Ascending aorta (tissue), 2 donors: Measurements from ENCODE around the gene HIP1. TPM values are rescaled to one million over a fixed set of nuclear protein-coding genes. Genes with fewer than 3 reads are reported as not detected.
"Not testable (repeated sequence)": the region's sequence is repeated elsewhere in the genome, so short reads cannot be mapped to it uniquely, and the experiment has no call there.

Experiments
- DNase-seq, 2 donors: peaks; one replicate each; pipeline ENCODE4 v3.0.0-alpha.2; 2019; ENCODE audit warnings: low spot score in 2 of 2
- H3K27ac ChIP-seq, 2 donors: fragments of 200-600 bp; sonication (generic); one replicate each; pipeline ENCODE4 v1.5.1; 2016 to 2017; ENCODE audit warnings: mild to moderate bottlenecking in 1 of 2
- H3K27me3 ChIP-seq: fragments of 200-600 bp; sonication (generic); one replicate; pipeline ENCODE4 v1.5.1; 2017
- H3K36me3 ChIP-seq, 2 donors: fragments of 200-600 bp; sonication (generic); one replicate each; pipeline ENCODE4 v1.5.1; 2016
- H3K4me1 ChIP-seq, 2 donors: fragments of 200-600 bp; sonication (generic); one replicate each; pipeline ENCODE4 v1.5.1; 2016 to 2017; ENCODE audit warnings: mild to moderate bottlenecking in 1 of 2
- H3K4me3 ChIP-seq, 2 donors: fragments of 200-600 bp; sonication (generic); one replicate each; pipeline ENCODE4 v1.5.1; 2016 to 2017; ENCODE audit warnings: mild to moderate bottlenecking in 1 of 2
- H3K9me3 ChIP-seq, 2 donors: fragments of 200-600 bp; sonication (generic); one replicate each; pipeline ENCODE4 v1.5.1; 2016
- CTCF ChIP-seq, 3 experiments: fragments of 200-600 bp in 2 of 3; fragments of 450-650 bp in 1 of 3; sonication (generic) in 2 of 3; IDR thresholded peaks; one replicate each; pipeline ENCODE4 v1.5.1; 2016 to 2019; ENCODE audit warnings: antibody characterized with exemption in 3 of 3, mild to moderate bottlenecking in 1 of 3, moderate library complexity in 1 of 3
- intact Hi-C: fragments of 100-400 bp; cut with DNase I; formaldehyde crosslinking; loops from one replicate; pipeline ENCODE4 v1.15.1; 2023
- total RNA-seq: library from RNA; depleted of rRNA; stranded (reverse); fragments of >200 nt; gene quantifications from one replicate; pipeline ENCODE4 v1.1.0, GENCODE V29; 2016

HIP1 gene
- total RNA-seq, 1 donor from 2014 or later = 47.5 TPM

GRCh38 chr7:75725306-75725705, 13.4 kb downstream of the HIP1 start:
- intact Hi-C loops = no loop called here
- Histone ChIP-seq H3K27ac (no peak overlapping the region), H3K36me3 (no peaks in the 10 kb centered on the region), H3K27me3 (no peaks in the 10 kb centered on the region), H3K9me3 (no peaks in the 10 kb centered on the region), H3K4me3 (no peak overlapping the region), H3K4me1 (peaks cover 5 to 11% of the 10 kb centered on the region in 2 donors)
- no peak for DNase-seq
- TF ChIP-seq CTCF (IDR thresholded peaks at IDR 0.05) = no peak

GRCh38 chr7:75723444-75723843, 15.3 kb downstream of the HIP1 start:
- TF ChIP-seq CTCF (IDR thresholded peaks at IDR 0.05) = no peak
- H3K27me3 ChIP-seq = no peaks in the 10 kb centered on the region
- peaks cover 5 to 12% of the 10 kb centered on the region in 2 donors for H3K4me1 ChIP-seq
- H3K36me3 ChIP-seq = no peaks in the 10 kb centered on the region
- intact Hi-C loops = no loop called here
- DNase-seq = no peak
- H3K27ac ChIP-seq = no peak overlapping the region
- H3K9me3 ChIP-seq = no peaks in the 10 kb centered on the region
- no peak overlapping the region for H3K4me3 ChIP-seq

- Histone ChIP-seq H3K27ac (peak overlapping the region in 1 of 2 donors; percentile 13), H3K36me3 (no peaks in the 10 kb centered on the region), H3K9me3 (no peaks in the 10 kb centered on the region), H3K27me3 (no peaks in the 10 kb centered on the region), H3K4me1 (peaks cover 0 to 2% of the 10 kb centered on the region in 2 donors), H3K4me3 (no peak overlapping the region)
- intact Hi-C loops = no loop called here
- TF ChIP-seq CTCF (IDR thresholded peaks at IDR 0.05) = no peak
- DNase-seq = no peak
Measured at GRCh38 chr7:75722373-75722772, 16.4 kb downstream of the HIP1 start.

- H3K4me3 ChIP-seq, H3K9me3 ChIP-seq, H3K36me3 ChIP-seq, H3K27me3 ChIP-seq, H3K4me1 ChIP-seq, intact Hi-C loops, DNase-seq, H3K27ac ChIP-seq: not testable (repeated sequence)
Measured at GRCh38 chr7:75721922-75722321, 16.8 kb downstream of the HIP1 start.

- intact Hi-C loops = no loop called here
- DNase-seq = no peak
- no peaks in the 10 kb centered on the region for H3K9me3 ChIP-seq
Measured at GRCh38 chr7:75721426-75721825, 17.3 kb downstream of the HIP1 start.

GRCh38 chr7:75719626-75720025, 19.1 kb downstream of the HIP1 start:
- no peak for TF ChIP-seq CTCF (IDR thresholded peaks at IDR 0.05)
- DNase-seq = no peak

More at GRCh38 chr7:75721426-75721825, 17.3 kb downstream of the HIP1 start:
- Histone ChIP-seq H3K27me3 (no peaks in the 10 kb centered on the region), H3K27ac (no peak overlapping the region), H3K4me1 (peaks cover 0 to 7% of the 10 kb centered on the region in 2 donors), H3K36me3 (no peaks in the 10 kb centered on the region), H3K4me3 (no peak overlapping the region)
- no peak for TF ChIP-seq CTCF (IDR thresholded peaks at IDR 0.05)

More at GRCh38 chr7:75719626-75720025, 19.1 kb downstream of the HIP1 start:
- intact Hi-C loops = loop anchor here (10.0 kb wide), 1 partner anchor 245 kb away; no protein-coding TSS in a partner anchor
- Histone ChIP-seq H3K27ac (peak overlapping the region in 1 of 2 donors; percentile 94), H3K4me1 (peaks cover 0 to 15% of the 10 kb centered on the region in 2 donors), H3K9me3 (no peaks in the 10 kb centered on the region), H3K27me3 (no peaks in the 10 kb centered on the region), H3K36me3 (no peaks in the 10 kb centered on the region), H3K4me3 (no peak overlapping the region)
